ENCODE measurements around the gene VPS37D. TPM values are rescaled to one million over a fixed set of nuclear protein-coding genes. Genes with fewer than 3 reads are reported as not detected.
A peak's percentile ranks its signal among the peaks of the same experiment; 100 is the strongest.
"Not testable (repeated sequence)": the region's sequence is repeated elsewhere in the genome, so short reads cannot be mapped to it uniquely, and the experiment has no call there.

VPS37D gene
- total RNA-seq, 1 donor from 2014 or later = 12.2 TPM

GRCh38 chr7:73705551-73705920, 37.9 kb downstream of the VPS37D start:
- H3K4me3 ChIP-seq (ENCODE audit: low read depth, low read length) = no peak overlapping the region
- DNase-seq (ENCODE audit: low read depth) = no peak
- TF ChIP-seq CTCF (conservative IDR thresholded peaks at IDR 0.05; ENCODE audit: low read depth, low read length) = no peak

- no peak overlapping the region for H3K4me3 ChIP-seq (ENCODE audit: low read depth, low read length)
- no peak for DNase-seq (ENCODE audit: low read depth)
- no peak for TF ChIP-seq CTCF (conservative IDR thresholded peaks at IDR 0.05; ENCODE audit: low read depth, low read length)
Measured at GRCh38 chr7:73706126-73707044, 38.8 kb downstream of the VPS37D start.

GRCh38 chr7:73707045-73707631, 39.5 kb downstream of the VPS37D start:
- no peak for TF ChIP-seq CTCF (conservative IDR thresholded peaks at IDR 0.05; ENCODE audit: low read depth, low read length)

GRCh38 chr7:73708961-73709549, 41.4 kb downstream of the VPS37D start:
- TF ChIP-seq CTCF (conservative IDR thresholded peaks at IDR 0.05; ENCODE audit: low read depth, low read length) = no peak
- no peak for DNase-seq (ENCODE audit: low read depth)
- H3K4me3 ChIP-seq (ENCODE audit: low read depth, low read length) = no peak overlapping the region

More at GRCh38 chr7:73707045-73707631, 39.5 kb downstream of the VPS37D start:
- H3K4me3 ChIP-seq (ENCODE audit: low read depth, low read length) = no peak overlapping the region
- DNase-seq (ENCODE audit: low read depth) = no peak

- H3K4me3 ChIP-seq (ENCODE audit: low read depth, low read length) = no peak overlapping the region
- DNase-seq (ENCODE audit: low read depth) = no peak
- no peak for TF ChIP-seq CTCF (conservative IDR thresholded peaks at IDR 0.05; ENCODE audit: low read depth, low read length)
Measured at GRCh38 chr7:73712773-73713172, 45.1 kb downstream of the VPS37D start.

- DNase-seq (ENCODE audit: low read depth); H3K4me3 ChIP-seq (ENCODE audit: low read depth, low read length): not testable (repeated sequence)
Measured at GRCh38 chr7:73713319-73713718, 45.7 kb downstream of the VPS37D start.

GRCh38 chr7:73715648-73716317, 48.2 kb downstream of the VPS37D start:
- peak; percentile 61 for DNase-seq (ENCODE audit: low read depth)
- H3K4me3 ChIP-seq (ENCODE audit: low read depth, low read length) = no peak overlapping the region
- no peak for TF ChIP-seq CTCF (conservative IDR thresholded peaks at IDR 0.05; ENCODE audit: low read depth, low read length)
